Dedifferentiated amniotic fluid mesenchymal stem cell (primary cell): Measurements from ENCODE around the gene PRLHR.

Source experiments
- DNase-seq: peaks from one replicate; pipeline ENCODE4 v3.0.0-alpha.2; 2016; ENCODE audit errors: extremely low spot score

Gene PRLHR

DNA sequence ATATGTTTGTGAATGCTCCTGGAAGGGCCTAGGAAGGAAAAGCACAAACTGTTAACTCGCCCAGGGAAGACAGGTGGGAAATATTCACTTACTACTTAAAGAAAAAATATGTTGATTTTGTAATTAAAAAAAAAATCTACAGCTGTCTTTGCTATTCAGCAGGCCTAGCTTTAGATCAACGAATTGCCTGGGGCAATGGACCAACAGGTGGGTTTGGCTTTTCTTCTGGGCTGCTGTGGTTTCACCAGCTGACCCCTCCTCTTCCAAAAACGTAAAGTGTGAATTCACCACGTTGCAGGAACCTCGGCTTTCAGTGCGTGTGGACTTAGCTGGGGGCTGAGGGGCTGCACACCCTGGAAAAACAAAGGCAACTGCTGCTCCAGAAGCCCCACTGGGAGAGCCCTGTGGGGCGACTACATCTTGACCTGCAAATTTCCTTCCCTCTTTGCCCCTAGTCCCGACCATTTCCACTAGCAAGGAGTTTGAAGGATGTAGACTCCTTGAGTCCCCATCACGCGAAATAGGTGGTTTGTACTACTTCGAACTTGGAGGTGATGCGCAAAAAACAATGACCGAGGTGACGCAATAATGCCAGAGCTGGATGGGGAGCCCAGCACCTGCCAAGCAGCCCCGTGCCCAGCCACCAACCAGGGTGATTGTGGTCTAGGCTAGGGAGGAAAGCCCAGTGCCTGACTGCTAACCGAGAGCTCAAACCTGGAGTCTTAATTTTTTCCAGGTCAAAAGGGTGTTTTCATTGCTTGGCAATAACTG is 7.4 kb downstream of the PRLHR start:
- no peak for DNase-seq

DNA sequence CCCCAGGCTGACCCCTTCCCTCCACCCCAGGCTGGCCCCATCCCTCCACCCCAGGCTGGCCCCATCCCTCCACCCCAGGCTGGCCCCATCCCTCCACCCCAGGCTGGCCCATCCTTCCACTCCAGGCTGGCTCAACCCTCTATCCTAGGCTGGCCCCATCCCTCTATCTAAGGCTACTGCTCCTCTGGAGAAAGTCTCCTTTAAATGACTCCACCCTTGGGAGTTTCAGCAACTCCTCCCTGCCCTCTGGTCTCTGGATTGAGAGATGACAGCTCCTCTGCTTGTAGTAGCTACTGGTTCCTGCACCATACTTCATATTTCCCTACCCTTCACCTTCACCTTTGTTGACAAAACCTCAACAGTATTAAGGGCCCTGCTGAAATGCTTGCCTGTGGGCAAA is 8.5 kb downstream of the PRLHR start:
- DNase-seq = no peak

DNA sequence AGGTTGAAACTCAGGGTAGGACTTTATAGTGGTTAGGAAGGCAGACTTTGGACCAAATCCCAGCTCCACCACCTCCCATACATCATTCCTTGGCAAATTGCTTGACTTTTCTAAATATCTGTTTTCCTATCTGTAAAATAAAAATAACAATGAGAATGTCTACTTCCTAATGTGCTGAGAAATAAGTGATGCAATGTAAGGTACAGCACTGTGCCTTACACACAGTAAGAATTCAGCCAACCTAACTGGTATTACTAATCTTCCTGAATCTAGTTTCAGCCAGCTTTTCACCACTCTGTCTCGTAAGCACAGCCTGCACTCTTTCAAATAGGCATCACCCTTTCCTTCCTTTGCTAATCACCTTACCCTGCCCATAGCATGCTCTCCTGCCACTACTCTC is 9.7 kb downstream of the PRLHR start:
- DNase-seq = no peak

DNA sequence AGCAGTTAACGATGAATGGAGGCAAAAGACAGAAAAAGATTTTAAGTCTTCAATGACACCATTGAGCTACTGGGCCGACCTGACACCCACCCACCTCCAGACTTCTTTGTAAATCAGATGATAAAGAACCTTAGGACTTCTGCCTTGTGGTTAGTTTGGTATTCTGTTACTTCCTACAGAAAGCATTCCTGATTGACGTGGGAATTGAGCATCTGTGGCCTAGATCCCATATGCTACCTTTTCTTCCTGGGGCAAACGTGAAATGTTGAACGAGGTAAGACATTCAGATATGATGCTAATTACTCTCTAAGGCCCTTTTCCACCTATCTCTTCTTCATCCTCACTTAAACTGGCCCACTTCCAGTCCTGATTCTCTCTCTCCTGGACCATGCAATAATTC is 10.2 kb downstream of the PRLHR start:
- no peak for DNase-seq

DNA sequence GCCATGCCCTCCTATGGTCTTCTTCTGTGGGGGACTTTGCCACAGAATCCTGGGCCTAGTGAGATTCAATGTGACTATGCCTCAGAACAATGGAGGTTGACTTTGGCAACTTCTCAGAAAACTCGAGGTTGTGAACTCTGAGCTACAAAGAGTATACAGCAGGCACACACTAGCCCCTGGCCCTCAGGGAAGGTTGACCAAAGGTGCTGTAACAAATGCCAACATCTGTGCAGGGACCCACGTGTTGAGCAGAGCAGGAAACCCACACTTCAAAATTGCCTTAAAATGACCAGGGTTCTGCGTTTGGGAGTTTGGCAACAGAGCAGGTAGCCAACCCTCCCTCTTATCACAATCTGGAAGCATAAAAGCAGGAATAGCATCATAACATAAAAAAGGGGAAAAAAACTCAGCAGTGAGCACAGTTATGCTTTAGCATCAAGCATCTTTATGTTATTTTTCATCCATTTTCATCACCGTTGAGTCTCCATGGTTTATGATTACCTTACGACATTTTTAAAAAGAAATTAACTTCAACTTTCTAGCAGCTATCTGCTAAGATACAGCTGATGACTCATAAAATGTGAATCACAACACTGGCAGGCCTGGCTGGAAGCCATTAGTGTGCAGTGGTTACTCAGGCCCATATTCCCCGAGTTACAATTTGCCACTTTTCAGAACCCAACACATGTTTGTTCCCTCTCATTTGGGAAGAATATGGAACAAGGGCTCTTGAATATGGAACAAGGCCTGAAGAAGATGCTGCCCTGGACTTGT is 11.1 kb downstream of the PRLHR start:
- peak; percentile 53 for DNase-seq

DNA sequence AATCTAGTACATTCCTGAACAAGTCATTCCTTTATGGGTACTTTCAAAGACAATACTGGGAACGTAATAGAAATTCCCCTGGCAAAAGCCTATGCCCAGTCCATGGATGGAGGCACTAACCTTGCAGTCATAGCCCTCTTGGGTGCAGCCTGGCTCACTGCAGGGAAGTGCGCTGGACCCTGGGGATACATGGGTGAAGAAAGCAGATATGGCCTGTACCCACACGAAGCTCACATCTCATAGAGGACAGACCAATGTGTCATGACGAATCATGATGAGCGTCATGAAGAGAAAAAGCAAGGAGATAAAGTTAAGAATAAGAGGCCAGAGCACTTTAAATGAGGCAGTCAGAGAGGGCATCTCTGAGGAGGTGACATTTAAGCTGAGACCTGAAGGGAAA is 11.8 kb downstream of the PRLHR start:
- no peak for DNase-seq

DNA sequence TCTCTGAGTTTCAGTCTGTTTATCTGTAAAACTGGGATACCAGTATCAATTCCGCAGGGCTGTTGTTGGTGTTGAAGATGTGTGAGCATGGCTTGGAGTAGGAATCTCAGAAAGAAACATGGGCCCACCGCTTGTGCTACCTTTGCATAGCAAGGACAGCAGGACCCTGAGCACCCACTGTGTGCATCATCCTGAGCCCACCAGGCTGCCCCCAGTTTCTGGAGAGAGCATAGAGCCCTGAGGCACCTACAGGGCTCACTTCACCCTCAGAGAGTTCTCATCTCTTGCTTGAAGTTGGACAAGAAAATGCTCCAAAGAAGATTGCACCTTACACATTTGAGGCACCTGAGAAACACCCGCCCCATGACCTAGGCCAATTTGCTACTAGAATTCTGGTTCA is 12.9 kb downstream of the PRLHR start:
- no peak for DNase-seq

DNA sequence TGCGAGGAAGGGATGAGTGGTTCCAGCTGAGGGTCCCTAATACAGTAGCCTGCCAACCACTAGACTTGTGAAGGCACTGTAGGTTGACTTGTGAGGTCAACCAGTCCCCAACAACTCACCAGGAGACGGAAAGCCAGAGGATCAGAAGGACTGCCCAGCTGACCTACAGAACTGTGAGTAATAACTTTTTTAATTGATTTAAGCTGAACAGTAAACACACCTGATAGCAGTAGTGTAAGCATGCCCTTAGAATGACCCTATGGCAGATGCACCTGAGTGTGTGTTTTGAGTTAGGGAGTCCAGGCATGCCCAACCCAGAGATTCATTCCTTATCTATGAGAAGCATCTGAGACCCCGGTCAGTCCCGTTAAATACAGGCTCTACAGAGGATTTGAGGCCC is 14.1 kb downstream of the PRLHR start:
- DNase-seq = no peak

DNA sequence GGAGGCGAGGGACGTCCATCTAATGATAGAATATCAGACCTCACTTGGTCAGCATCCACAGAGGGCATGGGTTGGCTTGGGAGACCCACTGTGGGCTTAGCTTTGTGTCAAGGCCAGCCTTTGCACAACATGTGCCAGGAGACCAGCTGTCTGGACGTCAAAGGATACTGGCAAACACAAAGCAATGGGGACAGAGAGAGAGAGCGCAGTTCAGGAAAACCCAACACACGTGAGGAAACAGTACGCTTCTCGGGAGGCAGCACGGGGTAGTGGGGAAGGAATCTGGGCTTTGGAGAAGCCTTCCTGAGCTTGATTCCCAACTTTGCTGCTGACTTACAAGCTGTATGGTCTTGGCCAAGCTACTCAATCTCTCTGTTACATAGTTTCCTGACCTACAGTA is 14.7 kb downstream of the PRLHR start:
- no peak for DNase-seq

DNA sequence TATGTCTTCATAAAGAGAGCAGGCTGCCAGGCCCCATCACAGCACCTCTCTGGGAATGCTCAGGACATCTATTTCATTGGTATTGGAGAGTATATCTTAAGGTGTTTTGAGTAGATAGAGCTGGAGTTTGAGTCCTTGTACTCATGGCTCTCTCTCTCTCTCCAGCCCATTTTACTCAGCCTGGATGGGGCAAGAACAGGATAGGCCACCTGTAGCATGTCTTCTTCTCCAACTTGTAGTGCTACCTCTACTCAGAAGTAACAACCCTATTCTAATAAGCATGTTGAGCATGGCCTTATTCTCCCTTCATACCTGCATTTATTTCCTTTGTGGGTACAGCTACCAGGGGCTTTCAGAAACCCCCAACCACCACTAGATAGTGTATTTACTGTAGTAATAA is 21.9 kb downstream of the PRLHR start:
- DNase-seq = no peak

DNA sequence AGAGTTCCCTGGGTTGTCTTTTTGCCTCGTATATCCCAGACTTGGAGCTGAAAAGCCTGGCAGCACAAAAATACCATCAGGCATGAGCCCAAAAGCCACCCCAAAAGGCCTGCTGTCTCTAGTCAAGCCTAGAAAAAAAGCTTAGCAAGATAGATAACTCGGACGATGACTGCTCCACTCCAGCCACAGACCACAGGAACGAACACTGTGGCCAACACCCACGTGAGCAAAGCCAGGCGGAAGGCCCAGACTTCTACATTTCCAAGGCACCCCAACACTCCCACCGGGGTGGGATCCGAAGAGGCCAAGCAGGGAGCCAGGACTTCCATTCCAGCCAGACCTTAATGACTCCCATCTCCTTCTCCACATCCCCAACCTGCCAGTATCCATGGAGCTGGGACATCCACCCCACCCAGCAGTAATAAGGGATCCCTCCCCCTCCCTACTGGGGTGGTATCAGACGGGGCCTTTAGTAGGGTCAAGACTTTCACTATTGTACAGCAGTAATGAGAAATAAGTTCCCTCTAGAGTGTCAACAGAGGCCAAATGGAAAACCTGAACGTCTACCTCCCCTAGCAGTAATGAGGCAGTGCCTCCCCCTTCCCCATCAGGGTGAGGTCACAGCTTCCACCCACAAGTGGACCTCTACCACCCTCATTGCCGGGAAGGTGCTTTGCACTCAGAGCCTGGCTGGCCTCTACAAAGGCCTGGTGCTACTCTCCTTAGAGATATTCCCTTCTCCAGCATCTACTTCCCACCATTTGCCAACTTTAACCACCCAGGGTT is 23.0 kb downstream of the PRLHR start:
- DNase-seq = no peak

DNA sequence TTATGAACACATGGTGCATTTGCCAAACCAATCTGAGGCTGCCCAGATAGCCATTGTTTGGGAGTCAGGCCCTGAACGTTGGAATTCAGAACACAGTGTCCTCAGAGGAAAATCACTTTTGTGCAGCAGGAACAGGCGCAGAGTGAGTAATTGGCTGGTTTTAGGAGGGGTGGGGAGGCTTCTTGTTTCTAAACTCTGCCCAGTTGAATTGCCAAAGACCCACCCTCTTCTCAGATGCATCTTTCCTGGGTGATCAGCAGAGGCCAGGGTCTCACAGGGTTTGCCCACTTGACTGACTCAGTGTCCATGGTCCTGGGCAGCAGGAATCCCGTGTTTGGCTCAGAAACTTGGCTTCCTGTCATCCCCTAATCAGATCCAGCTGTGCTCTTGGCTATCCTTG is 24.3 kb downstream of the PRLHR start:
- no peak for DNase-seq

DNA sequence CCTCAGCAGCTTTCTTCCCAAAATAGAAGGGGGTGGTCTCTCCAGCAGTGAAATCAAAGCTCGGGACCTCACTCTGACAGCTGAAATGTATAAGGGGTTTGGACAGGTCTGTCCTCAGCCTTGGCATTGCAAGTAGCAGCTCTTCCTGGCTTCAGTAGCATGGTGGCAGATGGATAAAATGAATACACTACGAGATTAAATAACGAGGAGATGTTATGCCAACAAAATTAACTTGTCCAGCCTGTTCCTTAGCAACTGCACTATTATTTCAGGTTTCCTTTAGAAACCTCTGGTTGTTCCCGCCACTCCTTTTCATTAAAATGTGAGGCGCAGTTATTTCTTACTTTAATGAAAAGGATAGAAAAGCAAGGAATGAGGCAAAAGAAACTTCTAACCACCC is 24.9 kb downstream of the PRLHR start:
- DNase-seq = no peak

DNA sequence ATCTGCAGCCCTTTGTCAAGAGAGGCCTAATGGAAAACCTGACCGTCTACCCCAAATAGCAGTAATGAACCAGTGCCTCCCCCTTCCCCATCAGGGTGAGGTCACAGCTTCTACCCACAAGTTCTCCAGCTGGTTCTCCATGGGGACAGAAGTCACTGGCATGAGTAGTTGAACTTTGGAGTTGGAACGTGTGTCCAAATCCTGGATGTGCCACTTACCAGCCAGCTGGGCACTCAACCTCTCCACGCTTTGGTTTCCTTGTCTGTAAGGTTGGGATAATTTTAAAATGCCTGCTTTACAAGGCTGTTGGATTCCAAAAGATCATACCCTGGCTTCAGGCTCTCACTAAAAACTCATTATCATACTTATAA is 25.6 kb downstream of the PRLHR start:
- DNase-seq = no peak

DNA sequence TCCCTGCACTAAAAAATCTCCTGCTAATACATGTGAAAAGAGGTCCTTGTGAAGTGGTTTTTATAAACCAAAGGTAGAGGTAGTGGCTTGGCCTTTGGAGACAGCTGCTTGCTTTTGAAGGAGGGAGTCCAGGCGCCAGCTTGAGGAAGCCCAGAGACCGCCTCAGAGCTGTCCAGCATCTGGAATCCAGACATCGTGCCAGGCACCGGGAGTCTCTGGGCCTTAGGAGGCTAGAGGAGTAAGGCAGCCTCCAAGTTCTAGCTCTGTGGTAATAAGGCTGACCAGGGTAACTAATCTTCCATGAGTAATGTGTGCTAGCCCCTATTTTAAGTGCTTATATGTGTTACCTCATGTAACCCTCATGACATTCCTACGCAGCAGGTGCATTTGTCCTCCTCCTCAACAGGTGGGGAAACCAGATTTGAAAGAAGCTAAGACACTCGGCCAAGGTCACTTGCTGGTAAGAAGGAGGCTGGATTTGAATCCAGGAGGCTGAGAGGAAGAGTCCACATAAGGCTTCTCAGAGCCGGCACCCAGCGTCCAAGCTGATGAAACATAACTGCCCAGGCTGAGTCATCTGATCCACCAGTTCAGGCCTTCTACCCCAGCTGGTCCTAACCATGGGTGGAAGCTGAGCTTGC is 26.1 kb downstream of the PRLHR start:
- DNase-seq = no peak

DNA sequence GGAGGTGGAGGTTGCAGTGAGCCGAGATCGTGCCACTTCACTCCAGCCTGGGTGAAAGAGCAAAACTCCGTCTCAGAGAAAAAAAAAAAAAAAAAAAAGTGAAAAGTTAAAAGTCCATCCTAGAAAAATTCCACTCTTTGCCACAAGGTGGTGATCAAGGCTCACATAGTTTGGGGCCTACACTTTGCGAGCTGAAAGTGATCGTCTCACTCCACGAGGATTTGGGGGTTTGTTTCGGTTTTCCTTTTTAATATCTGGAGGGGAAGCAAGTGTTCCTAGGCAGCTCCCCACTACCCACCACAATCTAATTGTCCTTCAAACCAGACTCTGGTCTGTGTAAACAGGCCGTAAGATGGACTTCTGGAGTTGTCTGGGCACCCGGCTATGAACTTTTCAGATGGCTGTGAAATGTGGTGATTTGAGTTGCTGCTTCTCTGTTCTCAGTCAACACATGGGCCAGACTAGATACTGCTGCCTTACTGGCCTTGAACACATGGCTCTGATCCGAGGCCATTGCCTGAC is 27.1 kb downstream of the PRLHR start:
- DNase-seq = peak; percentile 78

DNA sequence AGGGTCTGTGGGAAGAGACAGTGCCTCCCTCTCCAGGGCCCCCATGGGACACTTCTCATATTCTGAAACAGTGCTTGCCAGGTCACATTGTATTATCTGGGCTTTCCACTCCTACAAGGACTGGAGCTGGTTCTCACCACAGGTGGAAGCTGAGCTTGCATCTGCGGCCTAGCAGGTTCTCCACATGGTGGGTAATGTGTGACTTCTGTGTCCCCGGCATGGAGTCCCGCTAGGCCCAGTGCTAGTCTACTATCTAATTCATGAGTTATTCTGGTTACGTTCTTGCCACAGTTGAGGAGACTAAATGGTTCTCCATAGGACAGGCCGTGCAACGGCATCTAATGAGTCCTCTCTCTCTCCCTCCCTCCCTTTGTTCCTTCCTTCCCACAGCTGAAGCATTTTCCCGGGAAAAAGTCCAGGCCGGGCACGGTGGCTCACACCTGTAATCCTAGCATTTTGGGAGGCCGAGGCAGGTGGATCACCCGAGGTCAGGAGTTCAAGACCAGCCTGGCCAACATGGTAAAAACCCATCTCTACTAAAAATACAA is 27.7 kb downstream of the PRLHR start:
- DNase-seq = no peak

DNA sequence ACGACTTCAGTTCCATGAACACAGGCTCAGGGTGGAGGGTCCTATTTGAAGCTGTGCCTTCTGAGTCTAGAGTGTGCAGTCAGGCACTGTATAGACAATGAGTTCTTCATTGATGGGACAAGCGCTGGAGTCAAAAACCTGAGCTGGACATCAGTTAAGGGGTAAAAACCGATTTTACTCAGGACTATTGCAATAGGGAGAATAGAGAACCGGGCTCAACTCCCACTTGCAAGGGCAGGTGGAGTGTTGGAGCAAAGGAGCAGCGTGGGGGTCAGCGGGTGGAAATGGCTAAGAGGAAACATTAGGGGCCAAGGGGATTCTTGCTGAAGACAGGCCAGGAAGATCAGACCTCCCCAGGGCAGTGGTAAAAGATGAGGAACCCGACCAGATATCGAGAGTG is 28.5 kb downstream of the PRLHR start:
- DNase-seq = no peak

DNA sequence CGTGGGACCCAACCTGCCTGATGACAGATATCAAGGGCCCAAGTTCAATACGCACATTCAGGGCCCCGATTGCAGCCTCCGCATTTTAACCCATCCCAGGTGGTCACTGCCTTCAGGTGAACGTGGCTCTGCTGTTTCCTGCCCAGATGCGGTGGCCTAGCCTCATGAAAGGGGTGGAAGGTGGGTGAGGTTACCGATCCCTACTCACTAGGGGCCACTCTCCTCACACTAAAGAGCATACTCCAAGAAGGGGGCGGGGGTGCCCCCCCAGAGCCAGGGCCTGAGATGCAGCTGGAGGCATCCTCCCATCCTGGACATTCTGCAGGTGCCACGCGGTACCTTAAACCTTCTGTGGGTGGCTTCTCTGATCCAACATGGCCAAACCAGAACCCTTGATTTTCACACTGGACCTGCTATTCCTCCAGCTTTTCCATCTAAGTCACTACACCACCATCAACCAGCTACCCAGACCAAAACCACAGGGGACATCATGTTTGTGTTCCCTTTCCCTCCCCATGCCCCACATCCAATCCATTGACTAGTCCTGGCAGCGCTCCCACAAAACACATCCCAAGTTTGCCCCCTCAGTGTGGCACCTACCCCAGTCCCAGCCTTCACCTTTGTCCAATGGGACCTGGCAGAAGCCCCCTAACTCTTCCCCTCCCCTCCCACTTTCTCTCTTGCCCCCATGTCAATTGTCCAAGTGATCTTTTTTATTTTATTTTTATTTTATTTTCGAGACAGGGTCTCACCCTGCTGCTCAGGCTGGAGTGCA is 30.0 kb downstream of the PRLHR start:
- DNase-seq = no peak

DNA sequence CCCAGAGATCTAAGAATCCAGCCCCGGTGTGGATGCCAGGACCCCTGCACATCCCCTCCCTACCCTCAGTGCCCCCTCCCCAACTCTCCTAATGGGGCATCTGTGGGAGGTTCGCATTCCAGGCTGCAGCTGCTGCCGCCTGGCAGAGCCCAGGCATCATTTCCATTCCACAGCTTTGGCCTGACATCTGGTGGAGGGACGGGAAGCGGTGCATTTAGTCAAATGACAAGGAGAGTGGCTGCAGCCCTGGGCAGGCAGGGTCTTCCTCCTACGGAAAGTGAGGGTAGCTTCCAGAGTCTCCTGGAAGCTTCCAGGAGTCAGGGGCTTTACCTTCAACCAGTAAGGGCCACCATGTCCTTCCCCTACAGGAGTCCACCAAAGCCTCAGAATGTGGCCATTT is 30.8 kb downstream of the PRLHR start:
- no peak for DNase-seq

DNA sequence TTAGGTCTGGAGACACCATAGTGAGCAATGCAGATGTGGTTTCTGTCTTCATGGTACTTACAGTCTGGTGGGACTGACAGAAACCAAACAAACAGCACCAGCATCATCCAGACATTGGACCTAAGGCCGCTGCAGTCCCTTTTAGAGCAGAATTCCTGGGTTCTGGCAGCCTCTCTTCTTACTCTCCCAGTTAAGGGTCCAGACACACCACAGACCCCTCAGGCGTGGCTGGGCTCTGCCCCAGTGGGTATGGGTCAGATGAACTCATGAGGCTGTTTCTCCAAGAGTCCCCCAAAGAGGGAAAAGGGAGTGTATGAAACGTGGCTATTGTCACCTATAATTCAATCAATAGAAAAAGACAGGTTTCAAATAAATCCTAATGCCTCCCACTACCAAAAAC is 31.3 kb downstream of the PRLHR start:
- no peak for DNase-seq
